H9 (cell line): ENCODE measurements around the gene PI4K2A. TPM values are rescaled to one million over a fixed set of nuclear protein-coding genes. Genes with fewer than 3 reads are reported as not detected.
"Not testable (repeated sequence)": the region's sequence is repeated elsewhere in the genome, so short reads cannot be mapped to it uniquely, and the experiment has no call there.

ENCODE experiments used
- DNase-seq: peaks from one replicate; pipeline ENCODE4 v3.0.0-alpha.2; 2017
- H2AFZ ChIP-seq: one replicate; pipeline ENCODE4 v1.6.1; 2013; ENCODE audit warnings: mild to moderate bottlenecking, low read length, control low read depth, moderate library complexity
- H2AK5ac ChIP-seq: 2 replicates; pipeline ENCODE4 v1.6.1; 2013; ENCODE audit warnings: low read length, control low read depth, mixed read lengths; ENCODE audit not compliant: insufficient read length
- H2BK120ac ChIP-seq: one replicate; pipeline ENCODE4 v1.6.1; 2013; ENCODE audit warnings: low read depth, mild to moderate bottlenecking, low read length, control low read depth, inconsistent platforms; ENCODE audit not compliant: poor library complexity, severe bottlenecking
- H2BK12ac ChIP-seq: 2 replicates; pipeline ENCODE4 v1.6.1; 2013; ENCODE audit warnings: low read length, control low read depth, mixed read lengths, low read depth; ENCODE audit not compliant: insufficient read length
- H2BK15ac ChIP-seq: 2 replicates; pipeline ENCODE4 v1.6.1; 2013; ENCODE audit warnings: low read depth, low read length, control low read depth
- H2BK20ac ChIP-seq: one replicate; pipeline ENCODE4 v1.6.1; 2013; ENCODE audit warnings: low read depth, mild to moderate bottlenecking, low read length, control low read depth, inconsistent platforms; ENCODE audit not compliant: poor library complexity, severe bottlenecking
- H2BK5ac ChIP-seq: 2 replicates; pipeline ENCODE4 v1.6.1; 2013; ENCODE audit warnings: low read length, control low read depth, mixed read lengths; ENCODE audit not compliant: insufficient read length
- H3K14ac ChIP-seq: 2 replicates; pipeline ENCODE4 v1.6.1; 2013; ENCODE audit warnings: low read length, control low read depth; ENCODE audit not compliant: insufficient read depth
- H3K18ac ChIP-seq: 2 replicates; pipeline ENCODE4 v1.6.1; 2013; ENCODE audit warnings: low read depth, mild to moderate bottlenecking, mixed read lengths, low read length, control low read depth; ENCODE audit not compliant: insufficient read length
- H3K23ac ChIP-seq: 2 replicates; pipeline ENCODE4 v1.6.1; 2013; ENCODE audit warnings: low read length, control low read depth, mixed read lengths, low read depth; ENCODE audit not compliant: insufficient read length
- H3K23me2 ChIP-seq: 2 replicates; pipeline ENCODE4 v1.6.1; 2013; ENCODE audit warnings: low read depth, mild to moderate bottlenecking, mixed read lengths, low read length, control low read depth; ENCODE audit not compliant: insufficient read length, poor library complexity, severe bottlenecking
- H3K27ac ChIP-seq: 2 replicates; pipeline ENCODE4 v1.5.1; 2013; ENCODE audit warnings: low read length, control low read depth, mixed read lengths, low read depth; ENCODE audit not compliant: insufficient read length
- H3K27me3 ChIP-seq: 2 replicates; pipeline ENCODE4 v1.6.1; 2013; ENCODE audit warnings: low read length, control low read depth, inconsistent platforms; ENCODE audit not compliant: insufficient read depth
- H3K4ac ChIP-seq: 2 replicates; pipeline ENCODE4 v1.6.1; 2013; ENCODE audit warnings: low read depth, mild to moderate bottlenecking, control low read depth, inconsistent platforms, low read length, moderate library complexity
- H3K4me1 ChIP-seq: 2 replicates; pipeline ENCODE4 v1.6.1; 2013; ENCODE audit warnings: low read length, control low read depth, inconsistent platforms; ENCODE audit not compliant: insufficient read depth
- H3K4me2 ChIP-seq: 2 replicates; pipeline ENCODE4 v1.6.1; 2013; ENCODE audit warnings: low read length, control low read depth, mixed read lengths; ENCODE audit not compliant: insufficient read length, insufficient read depth
- H3K56ac ChIP-seq: 2 replicates; pipeline ENCODE4 v1.6.1; 2013; ENCODE audit warnings: low read depth, mild to moderate bottlenecking, mixed read lengths, low read length, control low read depth; ENCODE audit not compliant: insufficient read length
- H3K79me1 ChIP-seq: 2 replicates; pipeline ENCODE4 v1.6.1; 2013; ENCODE audit warnings: low read depth, mild to moderate bottlenecking, moderate library complexity, low read length, control low read depth, inconsistent platforms; ENCODE audit not compliant: insufficient read depth, poor library complexity, severe bottlenecking
- H3K79me2 ChIP-seq: 2 replicates; pipeline ENCODE4 v1.6.1; 2013; ENCODE audit warnings: low read length, control low read depth, inconsistent platforms; ENCODE audit not compliant: insufficient read depth
- H3K9ac ChIP-seq: 2 replicates; pipeline ENCODE4 v1.6.1; 2013; ENCODE audit warnings: low read length, control low read depth, mixed read lengths; ENCODE audit not compliant: insufficient read length; ENCODE audit errors: extremely low read depth
- H3K9me3 ChIP-seq: one replicate; pipeline ENCODE4 v1.6.1; 2013; ENCODE audit warnings: low read depth, low read length, inconsistent platforms; ENCODE audit not compliant: control insufficient read depth
- H3T11ph ChIP-seq: one replicate; pipeline ENCODE4 v1.6.1; 2013; ENCODE audit warnings: mild to moderate bottlenecking, low read length, control low read depth, inconsistent platforms
- H4K20me1 ChIP-seq: one replicate; pipeline ENCODE4 v1.6.1; 2013; ENCODE audit not compliant: control insufficient read depth, insufficient read length, insufficient read depth
- H4K5ac ChIP-seq: 2 replicates; pipeline ENCODE4 v1.6.1; 2013; ENCODE audit warnings: low read depth, mild to moderate bottlenecking, mixed read lengths, low read length, control low read depth; ENCODE audit not compliant: insufficient read length
- H4K8ac ChIP-seq: replicated peaks from 2 replicates; pipeline ENCODE4 v1.6.1; 2013; ENCODE audit warnings: low read length, control low read depth, mixed read lengths, low read depth; ENCODE audit not compliant: insufficient read length
- H4K91ac ChIP-seq: 2 replicates; pipeline ENCODE4 v1.6.1; 2013; ENCODE audit warnings: low read depth, mild to moderate bottlenecking, moderate library complexity, mixed read lengths, low read length, control low read depth; ENCODE audit not compliant: insufficient read length
- H3K27ac Mint-ChIP-seq, 3 experiments: 2 replicates in 2 of 3; 3 replicates in 1 of 3; pipeline ENCODE4 v1.8.0; 2020 to 2021; ENCODE audit warnings: mixed read lengths in 3 of 3, mild to moderate bottlenecking in 1 of 3, moderate library complexity in 1 of 3
- H3K27me3 Mint-ChIP-seq: 2 replicates; pipeline ENCODE4 v1.8.0; 2021; ENCODE audit warnings: low read depth, mild to moderate bottlenecking, moderate library complexity, mixed read lengths
- H3K36me3 Mint-ChIP-seq, 3 experiments: 2 replicates in 2 of 3; 3 replicates in 1 of 3; pipeline ENCODE4 v1.8.0; 2020 to 2021; ENCODE audit warnings: low read depth in 3 of 3, mixed read lengths in 3 of 3; ENCODE audit not compliant: insufficient read depth in 1 of 3
- H3K4me1 Mint-ChIP-seq, 2 experiments: 2 replicates each; pipeline ENCODE4 v1.8.0; 2020; ENCODE audit warnings: mixed read lengths in 2 of 2
- H3K4me3 Mint-ChIP-seq, 2 experiments: 2 replicates in 1 of 2; 3 replicates in 1 of 2; pipeline ENCODE4 v1.8.0; 2020 to 2021; ENCODE audit warnings: mild to moderate bottlenecking in 2 of 2, mixed read lengths in 2 of 2, moderate library complexity in 1 of 2
- H3K9me3 Mint-ChIP-seq, 2 experiments: 2 replicates in 1 of 2; 3 replicates in 1 of 2; pipeline ENCODE4 v1.8.0; 2020; ENCODE audit warnings: mild to moderate bottlenecking in 2 of 2, mixed read lengths in 2 of 2, moderate library complexity in 1 of 2
- WGBS: extraction: QIAGEN DNeasy Blood & Tissue Kit; methylation state at CpG from one replicate; pipeline ENCODE4 v1.1.7; 2013; ENCODE audit warnings: missing lambda C conversion rate, low lambda C conversion rate, mixed read lengths; ENCODE audit not compliant: insufficient read length; ENCODE audit errors: extremely low coverage; 5-methylcytosine and 5-hydroxymethylcytosine counted together
- total RNA-seq: library from RNA; stranded (reverse); gene quantifications from 2 replicates; pipeline ENCODE4 v1.2.1, GENCODE V29; 2021
- TF ChIP-seq, protein P1 (sequence below): fragments of 200-600 bp; sonication (generic); conservative IDR thresholded peaks from 3 replicates; pipeline ENCODE4 v1.8.0; 2021; ENCODE audit warnings: antibody characterized with exemption, mild to moderate bottlenecking

PI4K2A gene
- total RNA-seq, 1 experiment from 2014 or later, result 30.9 TPM

DNA sequence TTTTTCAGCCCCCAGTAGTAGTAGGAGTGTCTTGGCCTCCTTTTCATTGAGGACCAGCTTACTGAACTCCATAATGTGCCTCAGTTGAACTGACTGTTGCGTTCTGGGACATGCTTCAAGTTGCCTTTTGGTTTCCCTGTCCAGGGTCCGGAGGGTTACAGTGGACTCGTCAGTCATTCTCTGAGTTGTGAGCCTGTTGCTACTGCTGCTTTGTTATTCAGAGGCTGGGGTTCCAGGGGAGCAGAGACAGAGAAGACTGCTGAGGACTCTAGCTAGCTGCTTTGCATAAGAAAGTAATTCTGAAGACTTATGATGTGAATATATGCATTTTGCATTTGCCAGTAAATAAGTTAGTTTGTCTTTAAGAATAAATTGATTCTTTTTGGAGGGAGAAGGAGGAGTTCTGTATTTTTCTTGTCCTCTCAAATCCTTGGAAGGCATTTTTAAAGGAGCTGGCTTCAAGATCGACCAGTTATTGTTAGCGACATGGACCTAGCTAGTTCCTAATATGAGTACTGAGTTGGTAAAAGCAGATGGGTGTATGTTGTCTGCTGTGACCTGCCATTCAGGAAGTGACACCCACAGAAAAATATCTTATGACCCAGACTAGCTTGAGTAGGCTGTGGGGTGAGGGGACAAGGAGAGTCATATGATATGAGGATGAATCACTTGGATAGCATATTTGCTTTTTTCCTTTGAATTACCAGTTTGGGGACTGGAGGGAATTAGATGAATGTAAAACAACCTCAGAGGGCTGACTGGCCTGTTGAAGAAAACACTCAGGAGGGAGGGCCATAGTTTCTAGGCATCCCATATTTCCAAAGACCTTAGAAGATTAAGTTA is 8.3 kb downstream of the PI4K2A start:
- H2AFZ ChIP-seq, result no peak overlapping the region
- H3T11ph ChIP-seq, result no peak overlapping the region
- no peak overlapping the region for H2BK120ac ChIP-seq
- no peak overlapping the region for H2BK5ac ChIP-seq
- no peak overlapping the region for H3K56ac ChIP-seq
- no peak overlapping the region for H2BK15ac ChIP-seq
- TF ChIP-seq, protein P1, sequence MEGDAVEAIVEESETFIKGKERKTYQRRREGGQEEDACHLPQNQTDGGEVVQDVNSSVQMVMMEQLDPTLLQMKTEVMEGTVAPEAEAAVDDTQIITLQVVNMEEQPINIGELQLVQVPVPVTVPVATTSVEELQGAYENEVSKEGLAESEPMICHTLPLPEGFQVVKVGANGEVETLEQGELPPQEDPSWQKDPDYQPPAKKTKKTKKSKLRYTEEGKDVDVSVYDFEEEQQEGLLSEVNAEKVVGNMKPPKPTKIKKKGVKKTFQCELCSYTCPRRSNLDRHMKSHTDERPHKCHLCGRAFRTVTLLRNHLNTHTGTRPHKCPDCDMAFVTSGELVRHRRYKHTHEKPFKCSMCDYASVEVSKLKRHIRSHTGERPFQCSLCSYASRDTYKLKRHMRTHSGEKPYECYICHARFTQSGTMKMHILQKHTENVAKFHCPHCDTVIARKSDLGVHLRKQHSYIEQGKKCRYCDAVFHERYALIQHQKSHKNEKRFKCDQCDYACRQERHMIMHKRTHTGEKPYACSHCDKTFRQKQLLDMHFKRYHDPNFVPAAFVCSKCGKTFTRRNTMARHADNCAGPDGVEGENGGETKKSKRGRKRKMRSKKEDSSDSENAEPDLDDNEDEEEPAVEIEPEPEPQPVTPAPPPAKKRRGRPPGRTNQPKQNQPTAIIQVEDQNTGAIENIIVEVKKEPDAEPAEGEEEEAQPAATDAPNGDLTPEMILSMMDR, result no peak
- H3K79me1 ChIP-seq, result no peaks in the 10 kb centered on the region
- peak overlapping the region; percentile 27 for H3K4me2 ChIP-seq
- no peak overlapping the region for H3K9ac ChIP-seq
- no peaks in the 10 kb centered on the region for H3K9me3 Mint-ChIP-seq
- peaks cover 3% of the 10 kb centered on the region for H3K23me2 ChIP-seq
- H4K5ac ChIP-seq, result no peak overlapping the region
- no CpG with 5 or more reads among the region's 5 CpGs for WGBS
- no peak overlapping the region for H3K18ac ChIP-seq
- H3K27me3 Mint-ChIP-seq, result no peaks in the 10 kb centered on the region
- H3K27ac ChIP-seq, result no peak overlapping the region
- peak overlapping the region; percentile 39 to 70 for H3K4me3 Mint-ChIP-seq
- peak overlapping the region; percentile 87 to 99 (median 95) for H3K27ac Mint-ChIP-seq
- no peak overlapping the region for H2BK12ac ChIP-seq
- no peak overlapping the region for H4K91ac ChIP-seq
- H3K27me3 ChIP-seq, result no peaks in the 10 kb centered on the region
- H3K9me3 ChIP-seq, result no peaks in the 10 kb centered on the region
- H3K14ac ChIP-seq, result no peak overlapping the region
- H4K20me1 ChIP-seq, result no peaks in the 10 kb centered on the region
- peak; percentile 58 for DNase-seq
- H3K79me2 ChIP-seq, result peaks cover 5% of the 10 kb centered on the region; the same call in 1 of the 2 replicates
- H3K23ac ChIP-seq, result no peak overlapping the region
- no peak overlapping the region for H2AK5ac ChIP-seq
- peaks cover 30 to 55% (median 54%) of the 10 kb centered on the region in 3 experiments; a peak in 6 of 7 replicates for H3K36me3 Mint-ChIP-seq
- no peak overlapping the region for H4K8ac ChIP-seq
- no peak overlapping the region for H3K4ac ChIP-seq
- peaks cover 5% of the 10 kb centered on the region; the same call in 1 of the 2 replicates for H3K4me1 ChIP-seq
- no peak overlapping the region for H2BK20ac ChIP-seq
- H3K4me1 Mint-ChIP-seq, result peaks cover 28% of the 10 kb centered on the region in 2 experiments

DNA sequence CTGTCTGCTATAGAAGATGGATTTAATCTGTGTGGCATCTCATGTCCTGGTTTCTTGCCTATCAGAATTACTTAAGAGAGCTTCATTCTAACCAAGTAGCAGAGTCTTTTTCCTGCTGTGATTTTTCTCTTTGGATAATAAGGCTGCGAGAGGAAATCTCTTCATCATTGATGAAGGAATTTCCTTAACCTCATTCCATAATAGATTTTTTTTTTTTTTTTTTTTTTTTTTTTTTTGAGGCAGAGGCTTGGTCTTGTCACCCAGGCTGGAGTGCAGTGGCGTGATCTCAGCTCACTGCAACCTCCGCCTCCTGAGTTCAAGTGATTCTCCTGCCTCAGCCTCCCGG is 8.9 kb downstream of the PI4K2A start:
- H2BK120ac ChIP-seq, H3K9ac ChIP-seq, H3K14ac ChIP-seq, H3K23me2 ChIP-seq, H2BK5ac ChIP-seq, H3K9me3 Mint-ChIP-seq, H2AK5ac ChIP-seq, H4K5ac ChIP-seq, DNase-seq, H3K27me3 ChIP-seq, H3K27me3 Mint-ChIP-seq, H3K56ac ChIP-seq, H3K9me3 ChIP-seq, H2BK20ac ChIP-seq, H4K8ac ChIP-seq, H3K4me2 ChIP-seq, H3K27ac ChIP-seq, H3K4me1 ChIP-seq, H3K4ac ChIP-seq, H2AFZ ChIP-seq, H4K91ac ChIP-seq, H3K79me1 ChIP-seq, H4K20me1 ChIP-seq, H2BK12ac ChIP-seq, H2BK15ac ChIP-seq, H3K23ac ChIP-seq, H3K18ac ChIP-seq, H3K79me2 ChIP-seq, H3T11ph ChIP-seq: not testable (repeated sequence)
- peaks cover 33 to 54% (median 52%) of the 10 kb centered on the region in 3 experiments; a peak in 6 of 7 replicates for H3K36me3 Mint-ChIP-seq
- peak overlapping the region in 1 of 2 experiments; percentile 70; a peak in 2 of 5 replicates for H3K4me3 Mint-ChIP-seq
- peaks cover 28% of the 10 kb centered on the region in 2 experiments for H3K4me1 Mint-ChIP-seq
- H3K27ac Mint-ChIP-seq, result peak overlapping the region; percentile 87 to 99 (median 92); a peak in 4 of 7 replicates
- WGBS, result no CpG with 5 or more reads among the region's 4 CpGs
